Measurements from ENCODE around the gene MEIKIN.

DNA sequence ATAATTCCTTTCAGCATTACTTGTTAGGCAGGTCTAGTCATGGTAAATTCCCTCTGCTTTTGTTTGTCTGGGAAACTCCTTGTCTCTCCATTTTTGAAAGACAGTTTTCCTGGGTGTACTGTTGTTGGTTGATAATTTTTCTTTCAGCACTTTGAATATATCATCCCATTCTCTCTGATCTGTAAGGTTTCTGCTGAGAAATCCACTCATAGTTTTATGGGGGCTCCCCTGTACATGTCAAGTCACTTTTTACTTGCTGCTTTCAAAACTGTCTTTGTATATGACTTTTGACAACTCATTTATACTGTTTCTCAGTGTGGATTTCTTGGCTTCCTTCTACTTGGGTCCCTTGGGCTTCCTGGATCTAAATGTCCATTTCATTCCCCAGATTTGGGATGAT lies 16.5 kb downstream of the MEIKIN start:
- TF ChIP-seq NFRKB (IDR thresholded peaks at IDR 0.05) (no peak), BHLHE40 (IDR thresholded peaks at IDR 0.05; ENCODE audit: borderline replicate concordance) (no peak), ARNT (IDR thresholded peaks at IDR 0.05) (no peak), ELF4 (IDR thresholded peaks at IDR 0.05) (no peak), HDGF (IDR thresholded peaks at IDR 0.05; ENCODE audit: borderline replicate concordance) (no peak), LEF1 (IDR thresholded peaks at IDR 0.05; ENCODE audit: borderline replicate concordance) (no peak)

All from HEK293T (cell line).